Peyer's patch (tissue), 4 donors: ENCODE measurements around the gene LILRA5.
"Not testable (repeated sequence)": the region's sequence is repeated elsewhere in the genome, so short reads cannot be mapped to it uniquely, and the experiment has no call there.

Experiments
- CTCF ChIP-seq, 6 experiments: fragments of 450-650 bp in 4 of 6; fragments of 200-600 bp in 2 of 6; sonication (generic) in 1 of 6; IDR thresholded peaks; one replicate each; pipeline ENCODE4 v1.5.1; 2017 to 2019; ENCODE audit warnings: antibody characterized with exemption in 6 of 6, mild to moderate bottlenecking in 3 of 6, moderate library complexity in 1 of 6
- POLR2A ChIP-seq, 2 donors: fragments of 450-650 bp; IDR thresholded peaks; one replicate each; pipeline ENCODE4 v1.5.1; 2017; ENCODE audit warnings: antibody characterized with exemption in 2 of 2, mild to moderate bottlenecking in 2 of 2, moderate library complexity in 2 of 2

- not testable (repeated sequence) for TF ChIP-seq CTCF, POLR2A (IDR thresholded peaks at IDR 0.05)
These were observed 32.5 kb downstream of the LILRA5 start for GRCh38 chr19:54280441-54280840.
